ENCODE measurements around the gene ARHGAP45. TPM values are rescaled to one million over a fixed set of nuclear protein-coding genes. Genes with fewer than 3 reads are reported as not detected.

The ARHGAP45 gene
- total RNA-seq, 4 donors from 2014 or later: 0.83 to 7.6 (median 3.4) TPM

GRCh38 chr19:1135454-1135853 is 68.5 kb downstream of the ARHGAP45 start:
- H3K36me3 ChIP-seq: no peaks in the 10 kb centered on the region
- H3K4me3 ChIP-seq: no peak overlapping the region
- in situ Hi-C loops (cut with MboI; ENCODE audit: low sequenced_read_pairs in 4 of 4): no loop called here
- no peaks in the 10 kb centered on the region for H3K27me3 ChIP-seq
- no peak for DNase-seq
- no peak for TF ChIP-seq POLR2A (IDR thresholded peaks at IDR 0.05)
- TF ChIP-seq CTCF (IDR thresholded peaks at IDR 0.05 in 4 of 5, conservative IDR thresholded peaks at IDR 0.05 in 1 of 5): no peak
- intact Hi-C loops (cut with DNase I; ENCODE audit: low total_unique reads): no loop called here
- peak overlapping the region in 2 of 4 donors; percentile 20 to 27 for H3K27ac ChIP-seq
- ATAC-seq: no peak
- H3K4me1 ChIP-seq: peaks cover 21 to 31% of the 10 kb centered on the region in 2 donors
- no peaks in the 10 kb centered on the region for H3K9me3 ChIP-seq

GRCh38 chr19:1136201-1136600 is 69.2 kb downstream of the ARHGAP45 start:
- in situ Hi-C loops (cut with MboI; ENCODE audit: low sequenced_read_pairs in 4 of 4) (no loop called here), intact Hi-C loops (cut with DNase I; ENCODE audit: low total_unique reads) (no loop called here)
- Histone ChIP-seq H3K4me3 (no peak overlapping the region), H3K27ac (peak overlapping the region in 2 of 4 donors; percentile 20 to 27), H3K27me3 (no peaks in the 10 kb centered on the region), H3K36me3 (no peaks in the 10 kb centered on the region), H3K4me1 (peaks cover 18 to 23% of the 10 kb centered on the region in 2 donors), H3K9me3 (no peaks in the 10 kb centered on the region)
- TF ChIP-seq POLR2A (IDR thresholded peaks at IDR 0.05) (no peak), CTCF (IDR thresholded peaks at IDR 0.05 in 4 of 5, conservative IDR thresholded peaks at IDR 0.05 in 1 of 5) (no peak)
- DNase-seq: no peak
- no peak for ATAC-seq

Other genes starting within 250 kb of the ARHGAP45 start
- gene PLPPR3, start 245.2 kb upstream of the ARHGAP45 start, total RNA-seq: not detected
- not detected for gene AZU1, start 239.3 kb upstream of the ARHGAP45 start, total RNA-seq
- gene PRTN3, start 226.2 kb upstream of the ARHGAP45 start, total RNA-seq: under 1 TPM in 1 of 4 donors, not detected in 3; 0.51 TPM
- gene ELANE, start 214.9 kb upstream of the ARHGAP45 start, total RNA-seq: under 1 TPM in 2 of 4 donors, not detected in 2; 0.46 to 0.84 TPM
- gene CFD, start 207.5 kb upstream of the ARHGAP45 start, total RNA-seq: 100 to 1,000 TPM; 153 to 309 (median 210) TPM
- gene MED16, start 174.0 kb upstream of the ARHGAP45 start, total RNA-seq: 10 to 100 TPM; 22.0 to 67.6 (median 54.6) TPM
- gene RNU6-9, start 173.7 kb upstream of the ARHGAP45 start, total RNA-seq: not detected
- gene R3HDM4, start 153.9 kb upstream of the ARHGAP45 start, total RNA-seq: 10 to 100 TPM; 37.2 to 49.1 (median 44.3) TPM
- gene KISS1R, start 149.8 kb upstream of the ARHGAP45 start, total RNA-seq: not detected
- 1 to 10 TPM; 1.8 to 9.9 (median 7.8) TPM for gene ARID3A, start 141.1 kb upstream of the ARHGAP45 start, total RNA-seq
- gene WDR18, start 82.8 kb upstream of the ARHGAP45 start, total RNA-seq: 10 to 100 TPM in 3 of 4 donors, 1 to 10 TPM in 1; 4.4 to 59.0 (median 28.6) TPM
- not detected for gene GRIN3B, start 66.7 kb upstream of the ARHGAP45 start, total RNA-seq
- 100 to 1,000 TPM in 3 of 4 donors, 10 to 100 TPM in 1; 98.5 to 150 (median 124) TPM for gene TMEM259, start 46.0 kb upstream of the ARHGAP45 start, total RNA-seq
- gene RNU6-2, start 45.6 kb upstream of the ARHGAP45 start, total RNA-seq: not detected
- gene CNN2, start 40.6 kb upstream of the ARHGAP45 start, total RNA-seq: 10 to 100 TPM in 1 of 4 donors, 1 to 10 TPM in 3; 2.2 to 10.1 (median 4.1) TPM
- 10 to 100 TPM in 3 of 4 donors, 1 to 10 TPM in 1; 6.0 to 20.0 (median 15.0) TPM for gene ABCA7, start 27.1 kb upstream of the ARHGAP45 start, total RNA-seq
- 100 to 1,000 TPM; 118 to 263 (median 228) TPM for gene POLR2E, start 28.2 kb downstream of the ARHGAP45 start, total RNA-seq
- 100 to 1,000 TPM; 616 to 907 (median 819) TPM for gene GPX4, start 36.8 kb downstream of the ARHGAP45 start, total RNA-seq
- gene SBNO2, start 107.1 kb downstream of the ARHGAP45 start, total RNA-seq: 10 to 100 TPM; 22.2 to 49.8 (median 30.9) TPM
- 100 to 1,000 TPM in 3 of 4 donors, 10 to 100 TPM in 1; 91.5 to 194 (median 149) TPM for gene STK11, start 138.6 kb downstream of the ARHGAP45 start, total RNA-seq
- gene CBARP, start 170.8 kb downstream of the ARHGAP45 start, total RNA-seq: 1 to 10 TPM in 1 of 4 donors, under 1 TPM in 3; 0.10 to 1.3 (median 0.53) TPM
- gene ATP5F1D, start 174.6 kb downstream of the ARHGAP45 start, total RNA-seq: 100 to 1,000 TPM; 189 to 442 (median 273) TPM
- 100 to 1,000 TPM in 2 of 4 donors, 10 to 100 TPM in 2; 34.9 to 117 (median 86.3) TPM for gene MIDN, start 181.4 kb downstream of the ARHGAP45 start, total RNA-seq
- 100 to 1,000 TPM; 274 to 578 (median 418) TPM for gene CIRBP, start 202.2 kb downstream of the ARHGAP45 start, total RNA-seq
- 10 to 100 TPM; 18.7 to 36.7 (median 28.7) TPM for gene FAM174C, start 208.4 kb downstream of the ARHGAP45 start, total RNA-seq
- gene EFNA2, start 218.7 kb downstream of the ARHGAP45 start, total RNA-seq: not detected

Measured in gastrocnemius medialis (tissue), 4 donors.